HepG2 (cell line): ENCODE measurements around the gene NFATC3. TPM values are rescaled to one million over a fixed set of nuclear protein-coding genes. Genes with fewer than 3 reads are reported as not detected.
A peak's percentile ranks its signal among the peaks of the same experiment; 100 is the strongest.

Source experiments
- EEA1 ChIP-seq: sonication (generic); formaldehyde crosslinking; IDR thresholded peaks from 2 replicates; pipeline ENCODE4 v1.5.1; 2020; ENCODE audit warnings: mild to moderate bottlenecking, missing genetic modification reagents, borderline replicate concordance
- EHMT2 ChIP-seq: fragments of 200-600 bp; sonication (generic); IDR thresholded peaks from 2 replicates; pipeline ENCODE4 v1.7.0; 2017; ENCODE audit warnings: antibody characterized with exemption, low read depth, low read length, borderline replicate concordance
- FOXC1 ChIP-seq: sonication (generic); formaldehyde crosslinking; IDR thresholded peaks from 2 replicates; pipeline ENCODE4 v1.8.0; 2022; ENCODE audit warnings: mild to moderate bottlenecking, missing genetic modification reagents, borderline replicate concordance
- FOXM1 ChIP-seq: sonication (generic); formaldehyde crosslinking; IDR thresholded peaks from 2 replicates; pipeline ENCODE4 v1.5.0; 2020; ENCODE audit warnings: missing genetic modification reagents
- GTF3A ChIP-seq: sonication (generic); formaldehyde crosslinking; conservative IDR thresholded peaks from 2 replicates; pipeline ENCODE4 v1.4.0; 2020; ENCODE audit warnings: mild to moderate bottlenecking, missing genetic modification reagents
- NCOA2 ChIP-seq: sonication (generic); formaldehyde crosslinking; IDR thresholded peaks from 2 replicates; pipeline ENCODE4 v1.8.0; 2022; ENCODE audit warnings: inconsistent platforms
- NFE2L2 ChIP-seq: fragments of 150-350 bp; IDR thresholded peaks from 2 replicates; pipeline ENCODE4 v1.6.1; 2014; ENCODE audit warnings: low read length
- NR3C1 ChIP-seq: sonication (generic); formaldehyde crosslinking; IDR thresholded peaks from 2 replicates; pipeline ENCODE4 v1.4.0; 2020; ENCODE audit warnings: missing genetic modification reagents
- RELA ChIP-seq: sonication (generic); formaldehyde crosslinking; IDR thresholded peaks from 2 replicates; pipeline ENCODE4 v1.4.0; 2020; ENCODE audit warnings: missing genetic modification reagents
- RFX5 ChIP-seq: IDR thresholded peaks from 2 replicates; pipeline ENCODE4 v1.6.1; 2011; ENCODE audit warnings: low read depth, low read length, improper control_type of control experiment
- SOX5 ChIP-seq: IDR thresholded peaks from 2 replicates; pipeline ENCODE4 v1.6.1; 2016; ENCODE audit warnings: borderline replicate concordance
- SP1 ChIP-seq, 2 experiments: fragments of 450-650 bp in 1 of 2; sonication (generic) in 1 of 2; formaldehyde crosslinking in 1 of 2; IDR thresholded peaks; 2 replicates each; pipeline versions ENCODE4 v1.4.0 to v1.6.1; 2016 to 2020; ENCODE audit warnings: missing genetic modification reagents in 1 of 2
- STAG1 ChIP-seq: sonication (generic); formaldehyde crosslinking; IDR thresholded peaks from 2 replicates; pipeline ENCODE4 v1.4.0; 2020; ENCODE audit warnings: missing genetic modification reagents
- TCF7L2 ChIP-seq: IDR thresholded peaks from 2 replicates; pipeline ENCODE4 v1.6.1; 2011; ENCODE audit warnings: mild to moderate bottlenecking, low read depth, low read length, moderate library complexity
- TP53 ChIP-seq: sonication (generic); formaldehyde crosslinking; conservative IDR thresholded peaks from 2 replicates; pipeline ENCODE4 v1.4.0; 2020; ENCODE audit warnings: missing genetic modification reagents
- ZBTB25 ChIP-seq: IDR thresholded peaks from 2 replicates; pipeline ENCODE4 v1.6.1; 2018; ENCODE audit warnings: missing genetic modification reagents
- ZBTB46 ChIP-seq: sonication (generic); formaldehyde crosslinking; IDR thresholded peaks from 2 replicates; pipeline ENCODE4 v1.4.0; 2020; ENCODE audit warnings: mild to moderate bottlenecking, missing genetic modification reagents, borderline replicate concordance
- ZNF136 ChIP-seq: sonication (generic); formaldehyde crosslinking; IDR thresholded peaks from 2 replicates; pipeline ENCODE4 v1.8.1; 2022; ENCODE audit warnings: low read depth, mild to moderate bottlenecking, moderate library complexity, missing genetic modification reagents
- ZNF263 ChIP-seq: sonication (generic); formaldehyde crosslinking; IDR thresholded peaks from 2 replicates; pipeline ENCODE4 v1.4.0; 2020; ENCODE audit warnings: missing genetic modification reagents
- ZNF275 ChIP-seq: sonication (generic); formaldehyde crosslinking; IDR thresholded peaks from 2 replicates; pipeline ENCODE4 v1.8.0; 2022; ENCODE audit warnings: missing genetic modification reagents, mild to moderate bottlenecking, inconsistent platforms, borderline replicate concordance
- ZNF3 ChIP-seq: IDR thresholded peaks from 2 replicates; pipeline ENCODE4 v1.7.0; 2017; ENCODE audit warnings: inconsistent platforms
- ZNF547 ChIP-seq: sonication (generic); formaldehyde crosslinking; IDR thresholded peaks from 2 replicates; pipeline ENCODE4 v1.5.1; 2020; ENCODE audit warnings: mild to moderate bottlenecking, missing genetic modification reagents
- ZNF577 ChIP-seq: sonication (generic); formaldehyde crosslinking; IDR thresholded peaks from 2 replicates; pipeline ENCODE4 v1.4.0; 2020; ENCODE audit warnings: mild to moderate bottlenecking, low read depth, missing genetic modification reagents, borderline replicate concordance
- ZNF678 ChIP-seq: sonication (generic); formaldehyde crosslinking; IDR thresholded peaks from 2 replicates; pipeline ENCODE4 v1.4.0; 2020; ENCODE audit warnings: mild to moderate bottlenecking, missing genetic modification reagents
- ZNF7 ChIP-seq: IDR thresholded peaks from 2 replicates; pipeline ENCODE4 v1.6.1; 2016; ENCODE audit warnings: missing biosample characterization, missing genetic modification reagents
- ZNF747 ChIP-seq: sonication (generic); formaldehyde crosslinking; IDR thresholded peaks from 2 replicates; pipeline ENCODE4 v1.8.1; 2023; ENCODE audit warnings: missing genetic modification reagents, mild to moderate bottlenecking, borderline replicate concordance
- polyA plus RNA-seq, 8 experiments: library from polyadenylated mRNA; depleted of rRNA in 3 of 8; stranded (reverse) in 7 of 8; unstranded in 1 of 8; fragments of >200 nt; fragmentation: Illumina TruSeq in 4 of 8; extraction: Trizol in 4 of 8; gene quantifications; 2 replicates each; pipeline versions ENCODE4 v1.2.1 to v1.2.3, GENCODE V29; 2011 to 2016; ENCODE audit warnings: low read depth in 4 of 8, missing spikeins in 1 of 8, mixed read lengths in 1 of 8; ENCODE audit not compliant: insufficient read depth in 1 of 8
- total RNA-seq, 5 experiments: library from RNA; depleted of rRNA; stranded (reverse); fragments of >200 nt; fragmentation: Illumina TruSeq; extraction: Trizol; gene quantifications; 2 replicates each; pipeline ENCODE4 v1.2.3, GENCODE V29; 2016; ENCODE audit warnings: low read depth in 1 of 5
- TF ChIP-seq, protein P1 (sequence below): sonication (generic); formaldehyde crosslinking; IDR thresholded peaks from 2 replicates; pipeline ENCODE4 v1.5.0; 2020; ENCODE audit warnings: missing genetic modification reagents

NFATC3 gene
- total and polyA plus RNA-seq, 2 of the 13 experiments (the other 11 are each of a cell fraction or from before 2014, with no cell fraction given), result 52.6 to 62.7 TPM

DNA sequence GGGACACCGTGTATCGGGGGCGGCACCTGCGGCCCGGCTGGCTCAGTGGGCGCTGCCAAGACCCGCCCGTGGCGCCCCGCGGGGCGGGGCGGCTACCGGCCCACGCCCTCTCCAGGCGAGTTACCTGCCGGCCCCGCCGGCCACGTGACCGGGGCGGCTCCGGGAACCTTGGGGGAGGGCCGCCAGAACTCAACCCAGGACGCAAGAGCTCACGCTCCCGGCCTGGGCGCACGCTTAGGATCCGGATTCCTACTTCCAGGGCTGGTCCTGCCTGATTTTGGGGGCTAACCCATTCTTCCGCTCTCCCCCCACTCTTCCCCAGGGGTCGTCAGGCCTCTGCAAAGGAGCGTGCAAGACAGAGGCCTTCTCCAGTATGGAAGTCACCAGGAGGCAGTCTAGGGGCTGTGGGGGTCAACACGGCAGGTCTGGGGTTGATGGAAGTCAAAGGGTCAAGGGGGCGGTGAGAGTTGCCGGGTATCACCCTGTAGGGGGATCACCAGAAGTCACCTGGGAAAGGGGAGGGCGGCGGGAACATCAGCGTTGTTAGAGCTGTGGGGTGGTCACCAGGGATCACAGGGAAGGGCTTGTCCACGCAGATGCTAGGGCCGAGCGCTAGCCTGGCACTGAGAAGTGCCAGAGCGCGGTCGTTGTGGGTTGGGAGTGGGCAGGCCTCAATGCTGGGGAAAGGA is 151.1 kb downstream of the NFATC3 start (continued):
- TF ChIP-seq ZNF7 (CRISPR knock-in tag) (no peak), STAG1 (CRISPR knock-in tag) (peak; percentile 12; the same call in 1 of the 2 replicates), ZNF547 (CRISPR knock-in tag) (0 out of 2 replicates have a peak, but pooled peaks have one; percentile 15), NR3C1 (no peak), ZNF678 (no peak), ZNF577 (CRISPR knock-in tag) (no peak), RFX5 (no peak), NCOA2 (CRISPR knock-in tag) (no peak; the same call in 1 of the 2 replicates), ZNF136 (CRISPR knock-in tag) (peak; percentile 78; the same call in 1 of the 2 replicates), FOXM1 (no peak), ZNF263 (0 out of 2 replicates have a peak, but pooled peaks have one; percentile 49), GTF3A (CRISPR knock-in tag) (peak; percentile 71; the same call in 1 of the 2 replicates), EEA1 (CRISPR knock-in tag) (no peak), ZBTB46 (CRISPR knock-in tag) (peak; percentile 64; the same call in 1 of the 2 replicates), ZNF747 (CRISPR knock-in tag) (0 out of 2 replicates have a peak, but pooled peaks have one; percentile 43), TCF7L2 (no peak), TP53 (CRISPR knock-in tag) (peak; percentile 86; the same call in 1 of the 2 replicates), FOXC1 (CRISPR knock-in tag) (no peak), RELA (CRISPR knock-in tag) (peak; percentile 31; the same call in 1 of the 2 replicates), NFE2L2 (no peak), SP1 (IDR thresholded peaks at IDR 0.05) (no peak), SP1 (CRISPR knock-in tag; IDR thresholded peaks at IDR 0.05) (no peak; the same call in 1 of the 2 replicates), ZNF3 (CRISPR knock-in tag) (0 out of 2 replicates have a peak, but pooled peaks have one; percentile 35), ZBTB25 (CRISPR knock-in tag) (peak; percentile 92), ZNF275 (CRISPR knock-in tag) (0 out of 2 replicates have a peak, but pooled peaks have one; percentile 64), EHMT2 (no peak), SOX5 (CRISPR knock-in tag) (peak; percentile 28; the same call in 1 of the 2 replicates)
- TF ChIP-seq, protein P1, sequence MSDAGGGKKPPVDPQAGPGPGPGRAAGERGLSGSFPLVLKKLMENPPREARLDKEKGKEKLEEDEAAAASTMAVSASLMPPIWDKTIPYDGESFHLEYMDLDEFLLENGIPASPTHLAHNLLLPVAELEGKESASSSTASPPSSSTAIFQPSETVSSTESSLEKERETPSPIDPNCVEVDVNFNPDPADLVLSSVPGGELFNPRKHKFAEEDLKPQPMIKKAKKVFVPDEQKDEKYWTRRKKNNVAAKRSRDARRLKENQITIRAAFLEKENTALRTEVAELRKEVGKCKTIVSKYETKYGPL (CRISPR knock-in tag), result peak; percentile 72; the same call in 1 of the 2 replicates
